Activated T-helper 1 cell treated with Interleukin-2 at 50 U/mL for 16 hours (primary cell): Measurements from ENCODE around the gene DNLZ.

Experiments used
- DNase-seq: peaks from one replicate; pipeline ENCODE4 v3.0.0-alpha.2; 2020; ENCODE audit warnings: low read depth

The DNLZ gene

DNA sequence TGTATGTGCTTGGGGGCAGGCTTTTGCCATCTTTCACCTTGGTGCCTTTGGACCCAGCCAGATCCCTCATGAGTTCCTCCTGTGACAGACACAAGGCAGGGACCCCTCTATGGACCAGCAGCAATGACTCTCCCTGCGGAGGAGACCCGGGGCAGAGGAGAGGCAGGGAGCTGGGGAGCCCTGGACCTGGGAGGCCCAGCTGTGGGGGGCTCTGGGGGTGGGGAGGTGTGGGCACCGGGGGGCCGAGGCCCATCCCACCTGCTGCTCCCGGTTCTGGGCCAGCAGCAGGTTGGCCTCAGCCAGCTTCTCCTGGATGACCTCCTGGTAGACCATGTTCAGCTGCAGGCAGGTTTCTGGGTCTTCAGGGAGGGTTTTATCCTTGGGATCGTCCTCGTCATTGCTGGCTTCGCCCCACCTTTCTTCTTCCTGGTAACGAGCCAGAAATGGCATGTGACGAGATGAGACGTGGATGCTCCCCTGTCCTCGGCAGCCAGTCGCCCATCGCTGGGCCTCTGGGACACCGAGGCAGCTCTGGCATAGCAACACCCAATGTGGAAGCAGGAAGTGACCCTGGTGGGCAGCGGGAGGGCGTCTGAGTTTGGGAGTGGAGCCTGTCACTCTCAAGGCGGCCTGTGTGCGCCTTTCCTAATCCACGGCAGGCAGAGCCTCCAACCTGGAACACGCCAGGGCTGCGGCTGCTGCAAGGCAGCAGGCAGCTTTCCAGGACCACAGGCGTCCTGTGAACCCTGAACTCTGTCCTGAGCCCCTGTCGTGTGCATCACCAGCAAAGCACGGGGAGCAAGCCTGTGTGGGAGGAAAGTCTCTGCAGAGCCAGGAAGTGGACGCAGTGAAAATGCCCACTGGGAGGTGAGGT, 32.0 kb upstream of the DNLZ start:
- no peak for DNase-seq

DNA sequence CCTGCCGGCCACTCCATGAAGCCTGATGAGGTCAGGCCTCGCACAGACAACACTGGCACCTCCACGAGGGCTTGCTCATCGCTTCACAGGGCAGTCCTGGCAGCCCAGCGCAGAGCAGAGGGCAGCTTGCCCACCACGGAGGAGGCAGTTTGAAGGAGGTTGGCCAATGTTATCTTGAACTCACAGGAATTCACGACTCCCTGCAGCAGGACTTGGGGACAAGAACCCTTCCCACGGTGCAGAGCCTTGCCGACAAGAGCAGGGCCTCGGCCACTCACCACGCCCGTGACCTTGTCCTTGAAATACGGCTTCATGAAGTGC, 31.4 kb upstream of the DNLZ start:
- DNase-seq = no peak

DNA sequence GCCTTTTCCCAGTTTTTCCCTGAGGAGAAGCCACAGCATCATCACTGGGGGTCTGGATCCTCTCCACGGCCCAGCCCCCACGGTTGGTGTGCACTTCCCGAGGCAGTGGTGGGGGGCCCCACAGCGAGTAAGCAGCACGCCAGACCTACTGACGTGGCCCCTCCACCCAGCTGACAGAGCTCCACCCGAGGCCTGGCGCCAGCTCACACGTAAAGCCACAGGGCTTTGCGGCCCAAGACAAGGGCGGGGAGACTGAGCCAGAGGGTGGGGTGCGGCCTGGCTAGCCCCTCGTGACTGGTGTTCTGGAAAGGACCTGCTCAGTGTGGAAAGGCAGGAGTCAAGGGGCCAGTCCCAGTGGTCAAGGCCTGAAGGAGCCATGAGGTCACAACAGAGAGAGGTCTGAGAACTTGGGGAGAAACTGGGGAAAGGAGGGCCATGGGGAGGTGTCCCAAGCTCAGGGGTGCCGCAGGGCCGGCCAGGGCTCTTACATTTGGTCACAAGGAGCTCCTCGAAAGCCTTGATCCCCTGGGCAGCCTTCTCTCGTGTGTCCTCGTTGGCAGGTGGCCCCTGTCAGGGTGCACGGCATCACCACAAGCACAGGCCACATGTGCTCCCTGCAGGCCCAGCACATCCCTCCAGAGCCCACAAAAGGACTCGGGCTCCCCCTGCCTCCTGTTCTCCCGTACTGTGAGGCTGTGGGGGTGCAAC, 30.9 kb upstream of the DNLZ start:
- no peak for DNase-seq

DNA sequence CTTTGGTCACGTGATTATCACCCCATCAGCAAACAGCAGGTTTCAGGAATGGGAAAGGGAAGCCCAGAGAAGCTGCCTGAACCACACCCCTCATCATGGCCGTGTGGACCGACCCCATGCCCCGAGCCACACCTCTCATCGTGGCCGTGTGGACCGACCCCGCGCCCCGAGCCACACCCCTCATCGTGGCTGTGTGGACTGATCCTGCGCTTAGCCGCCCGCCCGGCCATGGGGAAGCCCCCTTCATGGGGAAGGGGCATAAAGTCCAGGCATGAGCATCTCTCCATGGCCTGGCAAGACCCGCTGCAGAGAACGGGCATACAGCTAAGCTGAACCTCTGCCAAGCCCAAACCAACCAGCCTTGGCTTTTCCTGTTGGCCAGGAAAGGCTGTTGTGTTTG, 30.0 kb upstream of the DNLZ start:
- DNase-seq = no peak

DNA sequence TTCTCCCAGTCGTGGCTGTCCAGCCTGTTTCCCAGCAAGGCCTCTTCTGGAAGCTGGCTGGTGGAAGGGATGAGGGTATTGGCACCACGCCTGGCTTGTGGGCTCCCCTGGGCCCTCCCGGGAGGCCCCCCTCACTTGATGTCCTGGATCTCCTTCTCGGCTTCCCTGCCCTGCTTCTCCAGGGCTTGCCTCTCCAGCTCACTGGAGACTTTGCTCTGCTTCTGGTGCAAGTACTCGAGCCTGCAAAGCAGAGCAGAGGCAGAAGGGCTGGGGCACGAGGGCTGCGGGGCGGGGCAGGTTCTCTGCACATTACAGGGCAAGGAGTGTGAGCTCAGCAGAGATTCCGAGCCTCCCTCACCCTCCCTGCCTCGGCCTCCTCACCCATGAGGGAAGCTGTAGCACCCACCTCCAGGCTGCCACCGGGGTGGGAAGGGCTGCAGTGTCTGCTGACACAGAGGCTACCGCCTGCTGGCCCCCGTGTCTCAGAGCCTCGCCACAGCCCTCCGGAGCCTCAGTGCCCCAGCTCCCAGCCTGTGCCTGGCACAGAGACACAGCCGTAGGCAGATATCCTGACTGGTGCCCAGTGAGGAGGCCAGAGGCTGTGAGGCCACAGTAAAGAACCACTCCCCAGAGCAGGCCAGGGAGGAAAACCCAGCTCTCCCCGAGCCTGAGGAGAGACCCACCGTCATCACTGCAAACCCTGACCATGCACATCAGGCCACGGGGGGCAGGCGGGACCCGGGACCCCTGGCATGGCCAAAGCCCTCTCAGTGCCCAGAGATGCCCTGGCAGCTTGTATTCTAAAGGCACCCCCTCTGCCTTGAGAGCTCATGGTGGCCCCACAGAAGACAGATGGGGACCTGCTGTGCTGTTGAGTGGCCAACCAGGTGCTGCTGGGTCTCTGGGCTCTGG, 29.2 kb upstream of the DNLZ start:
- no peak for DNase-seq

DNA sequence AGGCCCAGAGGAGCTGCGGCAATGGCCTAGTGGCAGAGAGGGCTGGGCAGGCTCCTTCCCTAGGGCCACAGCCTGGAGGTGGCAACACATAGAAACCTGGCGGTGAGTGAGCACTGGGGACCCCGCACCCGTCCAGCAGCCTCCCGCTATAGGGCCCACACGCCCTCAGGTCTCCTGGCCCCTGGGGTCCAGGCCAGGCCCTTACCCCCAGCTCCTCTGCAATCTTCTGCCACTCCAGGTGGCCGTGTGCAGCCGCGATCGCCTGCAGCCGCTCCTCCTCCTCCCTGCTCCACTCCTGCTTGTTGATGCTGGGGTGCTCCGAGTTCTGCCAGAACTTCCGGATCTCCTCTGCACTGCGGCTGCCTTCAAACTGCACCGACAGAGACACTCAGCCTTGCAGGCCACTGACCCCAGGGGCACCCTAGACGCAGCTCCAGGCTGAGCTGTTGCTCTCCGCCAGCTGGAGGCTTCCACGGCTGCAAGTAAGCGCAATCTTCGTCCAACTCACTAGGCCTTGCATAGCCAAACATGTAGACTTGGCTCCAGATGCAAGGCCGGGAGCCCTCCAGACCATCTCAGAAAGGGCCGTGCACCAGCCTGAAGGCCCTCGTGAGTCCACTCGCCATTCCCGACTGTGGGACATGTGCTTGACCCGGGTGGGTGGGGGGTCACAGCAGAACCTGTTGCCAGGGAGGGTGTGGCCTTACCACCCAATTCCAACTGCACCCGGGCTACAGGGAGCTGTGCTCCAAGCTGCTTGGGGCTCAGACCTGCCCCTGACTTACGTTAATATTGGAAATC, 28.4 kb upstream of the DNLZ start:
- DNase-seq = no peak

DNA sequence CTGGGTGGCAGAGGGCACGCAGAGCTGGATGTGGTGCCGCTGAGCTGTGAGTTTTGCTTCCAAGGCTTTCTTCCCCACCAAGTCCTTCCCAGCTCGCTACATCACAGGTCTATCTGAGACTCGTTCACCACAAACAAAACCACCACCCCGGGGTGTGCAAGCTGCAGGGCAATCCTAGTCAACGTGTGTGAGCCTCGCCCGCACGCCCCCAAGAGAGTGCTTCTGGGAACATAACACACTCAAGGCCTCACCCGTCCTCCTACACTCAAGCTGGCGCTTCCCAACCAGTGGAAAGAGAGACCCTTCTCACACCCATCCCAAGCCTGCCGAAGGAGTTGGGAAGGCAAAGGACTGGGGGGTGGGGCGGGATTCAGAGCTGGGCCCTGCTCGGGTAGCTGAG, 25.9 kb upstream of the DNLZ start:
- DNase-seq = no peak

DNA sequence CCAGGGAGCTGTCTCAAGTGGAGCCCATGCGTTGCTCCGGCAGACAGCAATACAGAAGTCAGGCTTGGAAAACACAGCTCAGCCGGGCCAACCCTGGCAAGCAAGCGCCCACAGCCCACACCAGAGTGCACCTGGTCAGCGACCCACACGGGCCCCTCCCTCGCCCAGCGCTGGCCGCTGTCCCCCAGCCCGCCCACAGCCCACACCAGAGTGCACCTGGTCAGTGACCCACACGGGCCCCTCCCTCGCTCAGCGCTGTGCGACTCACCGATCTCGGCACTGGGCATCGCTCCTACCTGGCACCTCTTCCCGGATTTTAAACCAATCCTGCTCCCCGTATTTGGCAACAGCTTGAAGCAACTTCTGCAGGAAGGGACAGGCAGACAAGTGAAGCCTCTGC, 23.7 kb upstream of the DNLZ start:
- DNase-seq = no peak

DNA sequence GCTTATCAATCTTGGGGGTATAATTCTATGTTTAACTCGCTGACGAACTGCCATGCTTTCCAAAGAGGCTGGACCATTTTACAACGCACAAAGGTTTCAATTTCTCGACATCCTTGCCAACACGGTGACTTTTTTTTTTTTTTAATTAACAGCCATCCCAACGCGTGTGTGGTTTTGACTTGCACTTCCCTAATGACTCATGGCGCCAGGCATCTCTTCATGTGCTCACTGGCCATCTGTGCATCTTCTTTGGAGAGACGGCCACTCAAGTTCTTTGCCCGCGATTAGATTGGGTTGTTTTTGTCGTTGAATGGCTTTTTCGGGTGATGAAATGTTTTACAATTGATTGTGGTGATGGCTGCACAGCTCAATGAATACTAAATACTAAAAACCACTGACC, 22.5 kb upstream of the DNLZ start:
- DNase-seq = no peak

DNA sequence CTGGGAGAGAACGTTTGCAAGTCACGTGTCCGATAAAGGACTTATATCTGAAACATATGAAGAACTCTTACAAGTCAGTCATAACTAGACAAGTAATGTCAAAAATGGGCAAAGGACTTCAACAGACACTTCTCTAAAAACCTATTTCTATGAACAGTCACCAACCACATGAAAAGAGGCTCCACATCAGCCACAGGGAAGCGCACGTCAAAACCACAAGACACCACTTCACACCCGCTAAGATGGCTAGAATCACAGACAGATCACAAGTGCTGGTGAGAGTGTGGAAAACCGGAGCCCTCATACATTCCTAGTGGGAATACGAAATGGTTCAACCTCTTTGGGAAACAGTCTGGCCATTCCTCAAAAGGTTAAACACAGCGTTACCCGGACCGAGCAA, 21.5 kb upstream of the DNLZ start:
- no peak for DNase-seq

DNA sequence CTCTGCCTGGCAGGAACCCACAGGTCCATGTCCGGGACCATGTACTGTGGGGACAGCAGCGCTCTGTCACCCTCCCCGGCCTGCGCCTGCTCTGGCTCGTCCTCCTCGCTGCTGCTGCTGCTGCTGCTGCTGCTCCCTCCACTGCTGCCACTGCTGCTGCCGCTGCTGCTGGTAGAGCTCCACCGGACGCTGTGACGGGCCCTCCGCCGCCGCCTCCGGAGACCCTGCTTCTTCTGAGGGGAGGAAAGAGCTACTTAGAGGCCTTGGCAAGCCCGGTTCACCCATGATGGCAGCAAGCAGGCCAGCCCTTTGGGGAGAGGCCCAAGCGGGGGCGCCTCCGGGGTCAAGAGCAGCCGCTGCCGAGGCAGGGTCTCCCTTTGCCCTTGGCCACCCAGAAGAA, 19.9 kb upstream of the DNLZ start:
- no peak for DNase-seq

DNA sequence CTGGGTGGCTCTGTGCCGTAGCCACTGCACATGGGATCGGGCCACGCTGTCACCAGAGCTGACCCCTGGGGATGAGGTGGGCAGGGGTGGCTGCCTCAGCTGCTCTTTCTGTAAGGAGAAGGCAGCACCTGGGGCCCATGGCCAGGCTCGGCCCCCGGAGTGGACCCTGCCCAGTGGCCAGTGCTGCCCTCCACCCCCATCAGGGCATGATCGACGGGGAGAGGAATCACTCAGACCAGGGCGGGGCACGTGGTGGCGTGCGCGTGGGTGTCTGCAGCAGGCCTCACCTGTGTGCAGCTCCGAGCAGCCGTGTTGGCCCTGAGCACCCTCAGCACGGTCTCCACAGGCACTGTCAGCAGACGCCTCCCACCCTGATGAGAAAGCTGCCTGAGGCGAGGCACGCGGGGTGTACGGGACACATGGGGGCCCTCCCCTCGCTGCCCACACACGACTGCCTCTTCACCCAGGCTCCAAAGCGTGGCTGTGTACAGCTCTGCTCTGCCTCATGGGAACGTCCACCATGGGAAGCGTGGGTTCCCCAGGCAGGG, 18.5 kb upstream of the DNLZ start:
- DNase-seq = no peak

DNA sequence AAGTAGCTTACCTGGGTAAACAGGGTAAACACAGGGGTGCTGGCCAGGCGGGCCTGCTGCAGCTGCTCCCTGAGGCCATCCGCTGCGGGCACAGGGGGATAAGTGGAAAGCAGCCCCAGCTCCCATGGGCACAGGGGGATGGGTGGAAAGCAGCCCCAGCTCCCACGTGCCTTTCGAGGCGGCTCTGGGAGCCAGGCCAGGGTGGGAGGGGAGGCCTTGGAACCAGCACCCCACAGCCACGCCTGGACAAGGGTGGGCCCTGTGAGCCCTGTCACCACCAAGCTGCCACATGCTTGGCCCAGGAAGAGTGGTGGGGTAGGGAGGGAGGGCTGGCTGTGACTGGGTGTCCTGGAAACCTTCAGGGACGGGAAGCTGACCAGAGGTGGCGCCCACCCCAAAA, 17.8 kb upstream of the DNLZ start:
- no peak for DNase-seq

DNA sequence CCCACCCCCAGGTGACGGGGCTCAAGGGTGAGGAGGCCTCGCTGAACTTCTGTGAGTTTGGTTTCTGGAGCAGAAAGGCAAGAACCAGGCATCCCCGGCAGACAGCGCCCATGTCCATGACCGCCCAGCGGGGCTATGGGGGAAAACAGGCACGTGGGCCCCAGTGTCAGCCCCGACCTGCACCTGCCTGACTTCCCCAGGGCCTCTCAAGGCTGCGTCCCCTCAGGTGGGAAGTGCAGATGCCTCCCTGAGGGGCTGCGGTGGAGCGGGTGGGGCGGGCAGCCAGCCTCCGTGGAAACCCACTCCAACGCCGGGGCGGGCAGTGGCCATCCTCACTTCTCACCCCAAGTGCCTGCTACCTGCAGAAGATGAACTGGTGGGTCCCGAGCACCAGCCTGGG, 16.8 kb upstream of the DNLZ start:
- DNase-seq = no peak

DNA sequence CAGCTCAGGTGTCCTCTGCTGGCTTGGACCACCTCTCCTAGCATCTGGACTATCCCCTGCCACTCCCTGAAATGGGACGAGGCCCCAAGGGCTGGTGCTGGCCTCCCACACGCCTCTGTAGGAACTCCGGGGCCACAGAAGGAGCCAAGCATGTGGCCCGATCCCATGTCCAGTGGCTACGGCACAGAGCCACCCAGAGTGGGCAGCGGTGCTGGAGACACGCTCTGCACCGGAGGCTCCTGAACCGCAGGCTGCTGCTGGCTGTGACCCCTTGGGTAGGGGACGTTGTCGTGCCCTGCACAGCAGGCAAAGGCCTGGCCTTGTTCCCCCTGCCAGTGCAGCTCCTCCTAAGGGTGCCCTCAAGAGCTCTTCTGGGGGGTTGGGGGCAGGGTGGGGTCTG, 16.3 kb upstream of the DNLZ start:
- DNase-seq = no peak

DNA sequence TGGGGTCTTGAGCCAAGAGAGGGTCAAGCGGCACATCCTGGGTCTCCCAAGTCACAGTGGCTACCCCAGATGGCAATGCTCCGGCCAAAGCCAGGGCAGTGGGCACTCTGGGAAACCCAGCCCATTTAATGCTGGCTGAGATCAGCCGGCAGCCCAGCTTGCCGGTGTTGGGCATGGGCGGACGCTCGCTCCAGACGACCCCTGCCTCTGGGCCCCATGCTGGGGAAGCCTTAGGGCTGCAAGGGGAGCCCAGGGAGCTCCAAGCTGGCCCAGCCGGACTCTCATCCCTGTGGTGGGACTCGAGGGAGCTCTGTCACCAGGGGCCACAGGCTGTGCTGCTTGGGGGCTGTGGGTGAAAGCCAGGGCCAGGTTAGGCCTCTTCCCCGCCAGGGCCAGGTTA, 15.9 kb upstream of the DNLZ start:
- no peak for DNase-seq

DNA sequence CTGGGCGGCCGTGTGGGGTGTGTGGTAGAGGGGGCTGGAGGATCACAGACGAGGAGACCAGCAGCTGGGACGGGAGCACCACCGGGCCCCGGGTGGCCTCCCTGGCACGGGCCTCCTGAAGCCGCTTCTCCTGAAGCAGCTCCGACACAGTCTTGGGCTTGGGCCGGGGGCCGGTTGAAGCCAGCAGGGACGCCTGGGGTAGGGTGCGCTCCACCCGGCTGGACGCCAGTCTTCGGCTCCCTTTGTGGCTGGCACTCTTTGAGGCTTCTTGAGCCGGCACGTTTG, 15.4 kb upstream of the DNLZ start:
- DNase-seq = no peak

DNA sequence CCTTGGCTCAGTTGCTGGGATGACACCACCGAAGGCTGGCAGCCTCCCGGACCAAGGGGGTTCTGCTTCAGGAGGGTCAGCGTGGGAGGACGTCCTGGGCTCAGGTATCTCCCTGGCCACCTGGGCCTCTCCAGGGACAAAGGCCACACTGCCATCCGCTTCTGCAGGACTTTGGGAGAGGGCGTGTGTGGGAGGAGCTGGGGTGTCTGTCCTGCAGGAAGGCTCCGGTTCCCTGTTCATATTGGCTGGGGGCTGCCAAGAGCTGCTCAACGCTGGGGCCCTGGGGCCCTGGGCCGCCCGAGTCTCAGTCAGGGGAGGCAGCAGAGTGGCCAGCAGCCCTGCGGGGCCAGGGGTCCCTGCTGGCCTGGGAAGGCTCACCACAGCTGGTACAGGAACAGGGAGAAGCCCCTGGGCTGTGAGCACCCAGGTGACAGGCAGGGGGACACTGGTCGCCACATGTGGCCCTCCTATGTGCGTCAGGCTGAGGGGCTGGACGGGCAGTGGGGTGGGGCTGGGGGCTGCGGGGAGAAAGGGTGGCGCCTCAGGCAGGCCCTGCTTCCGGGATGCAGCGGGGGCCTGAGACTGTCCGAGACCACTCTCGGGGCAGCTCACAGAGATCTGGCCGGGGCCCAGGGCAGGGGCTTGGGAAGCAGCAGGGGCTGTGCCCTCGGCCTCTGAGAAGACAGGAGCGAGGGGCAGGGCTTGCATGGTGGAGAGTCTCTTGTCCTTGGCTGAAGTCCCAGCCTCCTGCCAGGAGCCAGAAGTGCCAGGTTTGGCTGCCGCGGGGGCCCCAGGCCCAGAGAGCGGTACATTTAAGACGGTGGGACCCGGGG, 14.8 kb upstream of the DNLZ start:
- no peak for DNase-seq

DNA sequence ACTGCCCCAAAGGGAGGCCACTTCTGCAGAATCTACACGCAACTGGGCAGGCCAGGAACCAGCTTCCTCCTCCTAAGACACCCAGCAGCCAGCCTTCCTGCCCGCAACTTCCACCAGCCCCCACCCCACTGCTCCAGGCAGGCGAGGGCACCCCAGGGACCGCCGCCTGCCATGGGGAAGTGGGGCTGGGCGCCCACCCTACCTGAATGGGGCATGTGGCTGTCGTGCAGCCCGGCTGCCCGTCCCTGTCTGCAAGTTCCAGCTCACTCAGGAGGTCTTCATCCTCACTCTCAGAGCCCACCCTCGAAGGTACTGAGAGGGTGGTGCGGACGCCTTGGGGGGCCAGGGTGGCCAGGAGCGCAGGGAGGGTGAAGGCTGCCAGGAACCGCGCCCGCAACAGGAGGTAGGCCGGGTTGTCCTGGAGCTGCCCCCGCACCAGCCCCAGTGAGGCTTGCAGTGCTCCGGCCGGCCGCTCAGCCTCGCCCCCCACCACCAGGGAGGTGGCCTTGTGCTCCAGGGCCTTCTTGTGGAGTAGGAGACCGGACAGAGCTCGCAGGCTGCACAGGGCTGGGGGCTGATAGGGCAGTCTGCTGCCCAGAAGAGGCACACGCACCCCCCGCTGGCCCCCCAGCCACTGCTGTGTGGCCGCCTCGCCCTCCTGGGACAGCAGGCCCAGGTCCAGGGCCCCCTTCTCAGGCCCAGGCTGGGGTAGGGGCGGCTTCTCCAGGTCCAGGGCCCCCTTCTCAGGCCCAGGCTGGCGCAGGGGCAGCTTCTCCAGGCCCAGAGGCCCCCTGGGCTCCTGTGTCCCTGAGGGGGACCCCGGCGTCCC, 14.0 kb upstream of the DNLZ start:
- no peak for DNase-seq

DNA sequence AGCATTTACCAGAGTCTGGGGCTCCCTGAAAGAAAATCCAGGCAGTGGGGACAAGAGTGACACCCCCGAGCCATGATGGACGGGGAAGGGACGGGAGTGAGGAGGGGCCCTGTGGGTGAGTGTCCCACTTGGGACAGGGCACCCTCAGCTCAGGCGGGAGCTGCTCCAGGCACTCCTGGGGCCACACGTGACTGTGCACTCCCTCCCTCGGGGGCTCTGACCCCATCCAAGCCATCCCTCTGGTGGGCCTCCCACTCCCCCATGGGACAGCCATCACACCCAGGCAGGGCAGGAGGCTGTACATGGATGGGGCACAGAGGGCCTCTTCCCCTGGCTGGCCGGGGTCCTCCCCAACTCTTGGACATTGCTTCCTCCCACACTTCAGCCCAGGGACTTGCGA, 12.9 kb upstream of the DNLZ start:
- DNase-seq = no peak
